ENCODE measurements around the gene PPP1R11. TPM values are rescaled to one million over a fixed set of nuclear protein-coding genes. Genes with fewer than 3 reads are reported as not detected.

The PPP1R11 gene
- polyA plus RNA-seq, 1 donor (not counting 4 experiments of a cell fraction or from before 2014, with no cell fraction given), result 58.0 TPM

DNA sequence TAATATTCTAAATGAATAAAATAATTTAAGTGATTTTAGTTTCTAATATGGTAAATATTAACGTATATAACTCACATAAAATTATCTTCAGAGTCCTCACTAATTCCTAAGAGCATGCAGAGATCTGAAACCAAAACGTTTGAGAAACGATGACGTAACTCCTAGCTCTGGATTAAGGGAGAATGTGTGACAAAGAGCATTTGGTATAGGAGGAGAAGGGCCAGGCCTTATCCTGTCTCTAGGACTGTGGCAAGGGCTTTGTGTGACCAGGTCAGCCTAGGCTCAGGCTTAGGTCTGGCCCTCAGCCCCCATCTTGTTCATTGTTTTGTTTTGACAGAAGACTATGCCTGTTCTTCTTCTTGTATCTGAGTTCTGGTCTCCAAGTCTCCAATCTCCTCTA is 25.2 kb upstream of the PPP1R11 start:
- FAIRE-seq (no peak), DNase-seq (ENCODE audit: low read depth, low spot score) (no peak)
- H3K27me3 ChIP-seq (ENCODE audit: control insufficient read depth, extremely low read depth, insufficient read depth, low read length), result no peaks in the 10 kb centered on the region
- peaks cover 7% of the 10 kb centered on the region for H3K4me1 ChIP-seq (ENCODE audit: control insufficient read depth, extremely low read depth, insufficient read depth, low read length)
- H3K36me3 ChIP-seq (ENCODE audit: control insufficient read depth in 2 of 2, extremely low read depth in 1 of 2, insufficient read depth in 2 of 2, low read length in 2 of 2), result peaks cover 0 to 3% of the 10 kb centered on the region in 2 experiments
- TF ChIP-seq EZH2 (IDR thresholded peaks at IDR 0.05; ENCODE audit: low read length), result no peak
- TF ChIP-seq CTCF (optimal IDR thresholded peaks at IDR 0.05 in 1 of 3, IDR thresholded peaks at IDR 0.05 in 1 of 3, conservative IDR thresholded peaks at IDR 0.05 in 1 of 3; ENCODE audit: extremely low read depth in 1 of 3, insufficient read depth in 2 of 3, low read length in 3 of 3), result no peak
- H3K9me3 ChIP-seq (ENCODE audit: control insufficient read depth, low read depth, low read length), result no peaks in the 10 kb centered on the region
- no peak overlapping the region for H3K4me2 ChIP-seq (ENCODE audit: control insufficient read depth, extremely low read depth, insufficient read depth, low read depth, low read length)
- no peak overlapping the region for H2AFZ ChIP-seq (ENCODE audit: control insufficient read depth, low read length)
- H4K20me1 ChIP-seq (ENCODE audit: control insufficient read depth, extremely low read depth, insufficient read depth, low read length), result no peaks in the 10 kb centered on the region
- dilution Hi-C loops (cut with MboI; ENCODE audit: extremely low pct_ligation_motif_present, low sequenced_read_pairs), result no loop called here
- no peak overlapping the region for H3K9ac ChIP-seq (ENCODE audit: control insufficient read depth, extremely low read depth, insufficient read depth, low read length)
- no peak overlapping the region for H3K4me3 ChIP-seq (ENCODE audit: control insufficient read depth in 2 of 3, extremely low read depth in 1 of 3, insufficient read depth in 2 of 3, low read depth in 1 of 3, low read length in 3 of 3)
- no peaks in the 10 kb centered on the region for H3K9me1 ChIP-seq (ENCODE audit: control insufficient read depth, extremely low read depth, insufficient read depth, low read length)
- H3K27ac ChIP-seq (ENCODE audit: control insufficient read depth, insufficient read depth, low read length), result no peak overlapping the region
- H3K79me2 ChIP-seq (ENCODE audit: control insufficient read depth, insufficient read depth, low read length), result no peaks in the 10 kb centered on the region

DNA sequence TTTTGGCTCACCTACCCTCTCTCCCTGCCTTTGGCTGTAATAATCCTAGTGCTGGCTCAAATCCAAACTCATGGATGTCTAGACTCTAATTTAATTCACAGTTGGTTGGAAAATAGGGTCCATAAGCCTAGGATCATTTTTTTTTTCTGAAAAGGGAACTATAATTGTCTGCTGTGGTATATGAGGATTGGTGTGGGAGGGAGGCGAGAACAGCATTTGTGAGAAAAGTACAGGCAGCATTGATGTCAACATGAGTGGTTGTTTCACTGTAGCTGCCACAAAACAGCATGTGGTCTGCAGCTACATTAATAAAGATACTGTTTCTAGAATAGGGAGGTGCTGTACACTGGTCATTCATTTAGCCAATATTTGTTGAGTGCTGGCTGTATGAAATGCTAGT is 24.5 kb upstream of the PPP1R11 start:
- DNase-seq (ENCODE audit: low read depth, low spot score), result no peak
- dilution Hi-C loops (cut with MboI; ENCODE audit: extremely low pct_ligation_motif_present, low sequenced_read_pairs), result no loop called here
- Histone ChIP-seq H3K9me3 (ENCODE audit: control insufficient read depth, low read depth, low read length) (no peaks in the 10 kb centered on the region), H3K4me2 (ENCODE audit: control insufficient read depth, extremely low read depth, insufficient read depth, low read depth, low read length) (no peak overlapping the region), H3K36me3 (ENCODE audit: control insufficient read depth in 2 of 2, extremely low read depth in 1 of 2, insufficient read depth in 2 of 2, low read length in 2 of 2) (peaks cover 0 to 3% of the 10 kb centered on the region in 2 experiments), H3K79me2 (ENCODE audit: control insufficient read depth, insufficient read depth, low read length) (no peaks in the 10 kb centered on the region), H3K9me1 (ENCODE audit: control insufficient read depth, extremely low read depth, insufficient read depth, low read length) (no peaks in the 10 kb centered on the region), H3K4me3 (ENCODE audit: control insufficient read depth in 2 of 3, extremely low read depth in 1 of 3, insufficient read depth in 2 of 3, low read depth in 1 of 3, low read length in 3 of 3) (no peak overlapping the region), H3K9ac (ENCODE audit: control insufficient read depth, extremely low read depth, insufficient read depth, low read length) (no peak overlapping the region), H4K20me1 (ENCODE audit: control insufficient read depth, extremely low read depth, insufficient read depth, low read length) (no peaks in the 10 kb centered on the region), H3K27ac (ENCODE audit: control insufficient read depth, insufficient read depth, low read length) (no peak overlapping the region), H3K4me1 (ENCODE audit: control insufficient read depth, extremely low read depth, insufficient read depth, low read length) (peaks cover 7% of the 10 kb centered on the region), H3K27me3 (ENCODE audit: control insufficient read depth, extremely low read depth, insufficient read depth, low read length) (no peaks in the 10 kb centered on the region), H2AFZ (ENCODE audit: control insufficient read depth, low read length) (no peak overlapping the region)
- TF ChIP-seq EZH2 (IDR thresholded peaks at IDR 0.05; ENCODE audit: low read length), result no peak
- TF ChIP-seq CTCF (optimal IDR thresholded peaks at IDR 0.05 in 1 of 3, IDR thresholded peaks at IDR 0.05 in 1 of 3, conservative IDR thresholded peaks at IDR 0.05 in 1 of 3; ENCODE audit: extremely low read depth in 1 of 3, insufficient read depth in 2 of 3, low read length in 3 of 3), result no peak
- no peak for FAIRE-seq
